Measurements from ENCODE around the gene DNAH11. TPM values are rescaled to one million over a fixed set of nuclear protein-coding genes. Genes with fewer than 3 reads are reported as not detected.

The DNAH11 gene
- total RNA-seq, 2 donors from 2014 or later = 0.70 TPM; not detected in 1

DNA sequence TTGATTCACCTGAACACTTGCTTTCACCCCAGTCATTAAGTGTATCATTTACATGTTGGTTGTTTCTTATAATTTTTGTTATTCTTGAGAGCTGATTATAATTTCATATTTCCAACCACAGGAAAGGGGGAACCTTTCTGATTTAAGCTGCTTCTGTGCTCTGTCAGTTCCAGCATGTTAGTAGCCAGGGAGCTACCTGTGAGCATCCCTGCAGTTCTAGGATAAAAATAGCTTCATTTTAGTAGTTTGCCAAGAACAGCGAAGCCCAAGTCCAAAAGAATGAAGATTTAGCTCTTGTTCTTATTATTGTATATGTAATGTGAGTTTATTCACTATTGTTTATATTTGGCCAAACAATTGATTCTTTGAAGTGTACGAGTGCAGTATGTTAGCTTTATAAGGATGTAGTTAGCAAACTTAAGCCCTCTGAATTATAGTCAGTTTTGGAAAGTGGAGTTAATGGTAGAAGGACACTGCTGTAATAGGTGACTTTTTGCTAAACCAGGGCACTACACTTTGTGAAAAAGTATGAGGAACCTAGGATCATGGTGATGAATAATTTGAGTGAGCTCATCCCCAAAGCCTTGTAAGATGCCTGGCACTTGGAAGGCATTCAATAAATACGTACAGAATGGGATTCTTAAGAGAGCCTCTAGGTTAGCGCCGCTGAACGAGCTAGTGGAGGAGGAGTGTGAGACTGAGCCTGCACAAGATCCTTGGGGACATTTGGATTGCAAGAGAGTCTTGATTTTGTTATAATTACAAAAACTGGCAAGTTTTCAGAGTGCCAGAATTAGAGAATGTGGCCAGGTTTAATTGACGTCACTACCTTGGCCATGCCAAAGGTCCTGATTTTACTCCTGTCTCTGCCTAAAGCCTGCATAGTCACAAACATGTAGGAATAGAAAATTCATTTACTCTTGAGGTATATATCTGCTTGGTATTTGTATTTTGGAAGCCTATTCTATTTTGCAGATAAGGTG is 29.8 kb downstream of the DNAH11 start:
- Mint-ChIP-seq H3K27ac (no peak overlapping the region), H3K36me3 (ENCODE audit: insufficient read depth in 2 of 2) (no peaks in the 10 kb centered on the region), H3K4me1 (ENCODE audit: low read depth) (no peaks in the 10 kb centered on the region), H3K9me3 (no peaks in the 10 kb centered on the region), H3K27me3 (ENCODE audit: low read depth) (peaks cover 14% of the 10 kb centered on the region), H3K4me3 (no peak overlapping the region)
- DNase-seq (no peak), ATAC-seq (replicated peaks in 1 of 2) (no peak)

DNA sequence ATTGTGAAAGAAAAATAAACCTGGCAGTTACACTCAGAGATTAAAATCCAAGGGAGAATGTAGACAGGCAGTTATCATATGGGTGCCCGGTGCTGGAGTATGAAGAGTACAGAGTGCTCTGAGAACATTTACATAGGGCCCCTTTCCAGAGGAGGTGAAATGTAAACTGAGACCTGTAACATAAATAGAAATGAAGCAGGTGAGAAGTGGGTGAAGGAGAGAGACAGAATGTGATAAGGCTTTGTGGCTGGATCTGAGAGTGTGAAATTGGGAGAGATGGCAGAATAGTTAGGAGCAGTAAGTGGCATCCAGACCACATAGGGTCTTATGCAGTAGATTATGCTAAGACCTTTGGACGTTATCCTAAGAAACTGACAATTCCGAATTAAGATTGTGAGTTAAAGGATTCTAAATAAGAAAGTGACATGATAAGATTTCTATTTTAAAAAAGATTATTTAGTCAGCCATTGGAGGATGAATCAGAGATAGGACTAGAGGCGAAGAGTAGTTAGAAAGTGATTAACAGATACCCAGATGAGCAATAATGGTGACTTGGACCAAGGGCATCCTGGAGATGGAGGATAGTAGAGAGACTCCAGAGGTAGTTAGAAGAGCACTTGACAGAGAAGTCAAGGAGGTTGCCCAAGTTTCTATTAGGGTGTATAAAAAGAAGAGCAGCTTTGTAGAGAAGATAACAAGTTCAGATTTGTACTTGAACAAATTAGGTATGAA is 36.7 kb downstream of the DNAH11 start:
- Mint-ChIP-seq H3K36me3 (ENCODE audit: insufficient read depth in 2 of 2) (peaks cover 2 to 3% of the 10 kb centered on the region in 2 donors), H3K27me3 (ENCODE audit: low read depth) (no peaks in the 10 kb centered on the region), H3K4me1 (ENCODE audit: low read depth) (peaks cover 17% of the 10 kb centered on the region), H3K9me3 (peaks cover 0 to 6% of the 10 kb centered on the region in 2 donors), H3K4me3 (no peak overlapping the region), H3K27ac (no peak overlapping the region)
- ATAC-seq (replicated peaks in 1 of 2) (peak in 1 of 2 donors; percentile 36), DNase-seq (no peak)

DNA sequence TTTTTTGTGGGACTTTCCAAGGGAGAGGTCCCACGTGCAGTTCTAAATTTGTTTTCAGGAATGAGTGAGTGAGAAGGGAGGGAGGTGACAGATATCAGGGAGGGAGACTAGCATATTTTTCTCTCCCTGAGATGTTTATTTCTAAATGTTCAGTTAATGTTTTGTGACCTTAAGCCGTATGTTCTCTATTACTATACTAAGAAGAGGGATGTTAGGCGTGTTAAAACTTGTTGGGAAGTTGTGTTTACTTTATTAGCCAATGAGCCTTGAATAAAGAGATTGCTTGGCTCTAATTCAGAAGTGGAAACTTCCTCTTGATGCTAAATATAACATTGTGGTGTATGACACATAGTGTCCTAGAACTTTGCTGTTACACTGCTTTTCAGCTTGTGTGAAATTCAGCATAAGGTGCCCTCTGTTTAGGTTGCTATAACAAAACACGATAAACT is 37.3 kb downstream of the DNAH11 start:
- Mint-ChIP-seq H3K27me3 (ENCODE audit: low read depth) (no peaks in the 10 kb centered on the region), H3K4me1 (ENCODE audit: low read depth) (peaks cover 17% of the 10 kb centered on the region), H3K4me3 (no peak overlapping the region), H3K9me3 (peaks cover 0 to 6% of the 10 kb centered on the region in 2 donors), H3K27ac (no peak overlapping the region), H3K36me3 (ENCODE audit: insufficient read depth in 2 of 2) (peaks cover 2 to 3% of the 10 kb centered on the region in 2 donors)
- no peak for ATAC-seq (replicated peaks in 1 of 2)
- no peak for DNase-seq

DNA sequence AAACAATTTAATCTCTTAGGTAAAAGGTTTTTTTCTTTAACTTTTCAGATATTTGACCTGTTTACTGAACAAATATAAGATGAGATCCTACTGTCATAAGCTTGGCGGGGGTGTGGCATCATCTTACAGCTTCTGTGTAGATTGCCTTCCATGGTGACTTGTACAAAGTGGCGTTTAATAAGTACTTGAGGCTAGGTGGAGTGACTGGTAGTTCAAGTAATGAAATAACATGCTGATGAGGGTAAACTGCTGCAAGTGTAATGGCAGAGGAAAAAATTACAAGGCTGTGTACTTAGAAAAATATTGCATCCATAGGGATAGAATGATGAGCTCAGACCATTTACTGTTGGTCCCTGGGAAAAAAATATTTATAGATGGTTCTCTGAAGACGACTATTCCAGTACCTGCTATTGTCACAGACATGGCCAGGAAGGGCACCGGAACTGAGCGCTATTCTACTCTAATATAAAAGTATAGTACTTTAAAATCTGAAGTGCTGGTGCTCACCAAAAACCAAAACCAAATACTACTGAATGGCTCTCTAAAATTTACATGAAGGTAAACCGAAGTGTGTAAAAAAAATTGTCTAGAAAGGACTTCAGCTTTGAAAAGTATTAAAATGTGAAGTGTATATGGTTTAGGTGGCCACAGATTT is 42.4 kb downstream of the DNAH11 start:
- peaks cover 0 to 6% of the 10 kb centered on the region in 2 donors for H3K9me3 Mint-ChIP-seq
- H3K27me3 Mint-ChIP-seq (ENCODE audit: low read depth) = no peaks in the 10 kb centered on the region
- ATAC-seq (replicated peaks in 1 of 2) (no peak), DNase-seq (no peak)
- peaks cover 2 to 3% of the 10 kb centered on the region in 2 donors for H3K36me3 Mint-ChIP-seq (ENCODE audit: insufficient read depth in 2 of 2)
- H3K27ac Mint-ChIP-seq = no peak overlapping the region
- no peak overlapping the region for H3K4me3 Mint-ChIP-seq
- peaks cover 7% of the 10 kb centered on the region for H3K4me1 Mint-ChIP-seq (ENCODE audit: low read depth)

DNA sequence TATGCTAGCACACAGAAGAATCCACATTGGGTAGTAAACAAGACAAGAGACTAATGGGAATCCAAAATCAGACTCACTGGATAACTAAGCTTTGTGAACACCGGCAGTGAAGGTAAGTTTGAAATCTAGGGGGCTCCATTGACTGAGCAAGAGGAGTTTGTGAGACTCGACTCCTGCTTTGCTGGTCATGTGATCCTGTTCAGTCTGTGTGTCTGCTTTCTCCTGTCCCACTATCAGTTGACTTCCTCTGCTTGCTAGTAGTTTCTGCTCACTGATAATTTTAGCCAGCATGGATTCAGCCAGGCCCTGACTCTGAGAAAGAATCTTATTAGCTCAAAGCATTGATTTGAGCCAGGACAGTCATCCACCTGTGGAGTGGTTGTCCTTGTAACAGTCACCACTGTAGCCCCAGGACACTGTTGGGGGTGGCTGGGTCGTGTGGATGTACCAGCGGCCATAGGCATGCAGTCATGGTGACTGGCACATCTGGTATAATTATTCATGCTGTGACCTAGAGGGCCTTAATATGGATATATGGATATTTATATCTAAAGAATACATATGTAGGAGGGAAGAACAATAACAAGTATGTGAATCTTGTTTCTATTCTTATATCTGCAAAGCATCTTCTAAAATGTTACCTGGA is 44.4 kb downstream of the DNAH11 start:
- Mint-ChIP-seq H3K27me3 (ENCODE audit: low read depth) (no peaks in the 10 kb centered on the region), H3K4me3 (no peak overlapping the region), H3K4me1 (ENCODE audit: low read depth) (peaks cover 7% of the 10 kb centered on the region), H3K36me3 (ENCODE audit: insufficient read depth in 2 of 2) (peaks cover 2 to 3% of the 10 kb centered on the region in 2 donors), H3K9me3 (peaks cover 0 to 6% of the 10 kb centered on the region in 2 donors), H3K27ac (no peak overlapping the region)
- DNase-seq = no peak
- no peak for ATAC-seq (replicated peaks in 1 of 2)

DNA sequence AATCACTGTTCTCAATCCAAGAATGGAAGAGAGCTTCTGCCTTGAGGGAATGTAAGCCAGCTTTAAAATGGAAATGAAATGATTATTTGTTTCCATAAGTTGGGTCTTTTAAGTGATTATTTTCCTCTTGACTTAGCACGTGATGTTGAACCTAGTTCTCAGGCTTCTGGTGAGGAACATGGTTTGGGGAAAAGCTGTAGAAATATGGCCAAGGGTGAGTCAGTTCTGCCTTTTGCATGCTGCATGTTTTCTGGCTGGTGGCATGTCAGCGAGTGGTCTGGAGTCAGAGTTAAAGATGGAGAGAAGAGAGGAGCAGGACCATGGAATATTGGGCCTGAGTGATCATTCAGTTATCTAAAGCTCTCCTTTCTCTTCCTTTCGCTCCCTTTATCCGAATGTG is 54.0 kb downstream of the DNAH11 start:
- H3K4me1 Mint-ChIP-seq (ENCODE audit: low read depth) = no peaks in the 10 kb centered on the region
- peaks cover 0 to 2% of the 10 kb centered on the region in 2 donors for H3K9me3 Mint-ChIP-seq
- H3K36me3 Mint-ChIP-seq (ENCODE audit: insufficient read depth in 2 of 2) = no peaks in the 10 kb centered on the region
- no peak overlapping the region for H3K27ac Mint-ChIP-seq
- no peak for DNase-seq
- no peak for ATAC-seq (replicated peaks in 1 of 2)
- no peaks in the 10 kb centered on the region for H3K27me3 Mint-ChIP-seq (ENCODE audit: low read depth)
- no peak overlapping the region for H3K4me3 Mint-ChIP-seq

DNA sequence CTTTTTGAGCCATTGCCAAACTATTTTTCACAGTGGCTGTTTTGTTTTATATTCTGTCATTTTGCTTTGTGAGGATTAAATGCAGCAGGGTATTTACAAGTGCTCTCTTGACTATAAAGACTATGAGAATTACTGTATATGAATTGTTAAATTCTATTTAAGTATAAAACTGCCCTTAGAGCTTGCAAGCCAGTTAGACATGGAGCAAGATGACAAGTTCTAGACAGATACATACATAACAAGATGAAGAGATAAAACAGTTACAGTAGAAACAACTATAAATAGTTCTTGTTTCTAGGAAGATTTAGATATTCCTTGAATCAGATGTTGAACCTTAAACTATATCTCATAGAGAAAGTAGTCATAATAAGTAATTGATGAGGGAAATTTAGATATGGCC is 60.6 kb downstream of the DNAH11 start:
- Mint-ChIP-seq H3K4me3 (peak overlapping the region in 1 of 2 donors; percentile 45), H3K27me3 (ENCODE audit: low read depth) (no peaks in the 10 kb centered on the region), H3K27ac (no peak overlapping the region), H3K9me3 (peaks cover 0 to 2% of the 10 kb centered on the region in 2 donors), H3K4me1 (ENCODE audit: low read depth) (peaks cover 13% of the 10 kb centered on the region), H3K36me3 (ENCODE audit: insufficient read depth in 2 of 2) (no peaks in the 10 kb centered on the region)
- no peak for DNase-seq
- no peak for ATAC-seq (replicated peaks in 1 of 2)

DNA sequence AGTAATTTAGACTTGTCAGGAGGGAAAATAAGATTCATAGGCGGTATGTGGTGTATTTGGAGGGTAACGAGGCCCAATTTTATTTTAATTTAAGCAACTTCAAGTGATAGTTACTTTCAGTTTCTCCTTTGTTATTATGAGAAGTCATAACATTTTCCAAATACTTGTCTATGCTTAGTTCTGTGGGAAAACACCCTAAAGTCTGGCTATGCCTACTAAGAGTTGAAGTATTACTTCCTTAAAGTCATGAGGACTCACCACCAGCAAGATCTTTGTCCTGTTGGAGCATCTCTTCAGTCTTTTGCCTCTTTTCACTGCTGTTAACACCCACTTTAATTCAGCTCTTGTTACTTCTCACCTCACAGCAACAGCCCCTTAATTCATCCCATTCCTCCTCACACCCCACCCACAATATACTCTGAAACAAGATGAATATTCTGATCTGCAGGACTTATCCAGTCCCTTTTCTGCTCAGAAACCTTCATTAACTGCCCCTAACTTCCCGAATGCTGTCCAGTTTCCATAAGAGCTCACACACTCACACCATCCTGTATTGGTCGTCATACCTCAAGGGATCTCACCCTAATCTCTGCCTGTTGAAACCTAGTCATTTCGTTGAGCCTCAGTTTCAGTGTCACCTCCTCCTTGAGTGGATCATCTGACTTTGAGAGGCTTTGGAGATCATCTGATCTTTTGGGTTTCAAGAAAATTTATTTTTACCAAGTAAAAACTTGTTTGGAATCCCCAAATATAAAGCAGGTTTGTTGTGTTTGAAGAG is 61.3 kb downstream of the DNAH11 start:
- peak; percentile 25 to 36 for ATAC-seq (replicated peaks in 1 of 2)
- peaks cover 13% of the 10 kb centered on the region for H3K4me1 Mint-ChIP-seq (ENCODE audit: low read depth)
- H3K9me3 Mint-ChIP-seq = no peaks in the 10 kb centered on the region
- DNase-seq = no peak
- peak overlapping the region in 1 of 2 donors; percentile 45 for H3K4me3 Mint-ChIP-seq
- peak overlapping the region; percentile 17 for H3K27ac Mint-ChIP-seq
- no peaks in the 10 kb centered on the region for H3K27me3 Mint-ChIP-seq (ENCODE audit: low read depth)
- H3K36me3 Mint-ChIP-seq (ENCODE audit: insufficient read depth in 2 of 2) = no peaks in the 10 kb centered on the region

DNA sequence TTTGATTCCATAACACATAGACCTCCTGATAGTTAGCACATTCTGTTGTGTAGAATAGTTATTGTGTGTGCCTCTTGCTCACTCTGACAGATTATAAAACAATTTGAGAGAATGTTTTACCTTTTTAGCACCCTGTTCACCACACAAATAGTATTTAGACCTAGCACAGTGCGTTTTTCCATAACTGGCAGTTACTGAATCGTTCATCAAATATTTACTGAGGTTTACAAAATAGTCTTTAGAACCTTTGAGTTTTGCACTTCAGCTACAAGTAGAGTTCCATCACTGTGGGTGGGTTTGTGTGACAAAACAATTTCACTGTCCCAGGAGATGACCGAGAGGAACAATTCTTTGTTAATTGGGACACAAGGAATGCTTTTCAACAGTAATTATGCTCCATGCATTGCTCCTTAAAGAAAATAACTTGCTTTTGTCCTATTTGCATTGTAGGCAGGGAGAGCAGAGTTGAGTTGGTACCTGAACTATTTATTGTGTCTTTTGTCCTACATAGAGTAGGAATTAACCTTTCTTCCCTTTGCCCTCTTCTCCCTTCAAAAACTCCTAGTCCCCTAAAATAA is 62.3 kb downstream of the DNAH11 start:
- no peaks in the 10 kb centered on the region for H3K9me3 Mint-ChIP-seq
- no peak for ATAC-seq (replicated peaks in 1 of 2)
- no peak for DNase-seq
- no peak overlapping the region for H3K4me3 Mint-ChIP-seq
- H3K27me3 Mint-ChIP-seq (ENCODE audit: low read depth) = peaks cover 6% of the 10 kb centered on the region
- peaks cover 13% of the 10 kb centered on the region for H3K4me1 Mint-ChIP-seq (ENCODE audit: low read depth)
- no peaks in the 10 kb centered on the region for H3K36me3 Mint-ChIP-seq (ENCODE audit: insufficient read depth in 2 of 2)
- no peak overlapping the region for H3K27ac Mint-ChIP-seq

DNA sequence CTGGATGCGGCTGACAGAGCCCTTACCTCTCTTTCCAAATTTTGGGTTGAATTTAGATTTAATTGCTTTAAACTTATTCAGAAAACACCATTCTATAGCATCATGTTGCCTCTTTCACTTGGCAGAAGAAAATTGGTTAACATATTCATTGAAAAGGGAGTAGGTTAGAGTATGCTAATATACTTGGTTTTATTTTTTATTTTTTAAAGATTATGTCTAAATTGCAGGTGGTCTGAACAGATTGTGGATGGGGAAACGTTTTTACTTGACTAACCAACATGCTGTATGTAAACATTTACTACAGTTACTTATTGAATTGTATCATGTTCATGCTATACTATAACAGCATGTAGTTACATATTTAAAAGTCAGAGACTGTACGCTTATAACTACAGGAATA is 65.6 kb downstream of the DNAH11 start:
- Mint-ChIP-seq H3K27ac (no peak overlapping the region), H3K27me3 (ENCODE audit: low read depth) (peaks cover 13% of the 10 kb centered on the region), H3K4me3 (no peak overlapping the region), H3K9me3 (no peaks in the 10 kb centered on the region), H3K4me1 (ENCODE audit: low read depth) (peaks cover 11% of the 10 kb centered on the region), H3K36me3 (ENCODE audit: insufficient read depth in 2 of 2) (no peaks in the 10 kb centered on the region)
- DNase-seq = no peak
- no peak for ATAC-seq (replicated peaks in 1 of 2)

DNA sequence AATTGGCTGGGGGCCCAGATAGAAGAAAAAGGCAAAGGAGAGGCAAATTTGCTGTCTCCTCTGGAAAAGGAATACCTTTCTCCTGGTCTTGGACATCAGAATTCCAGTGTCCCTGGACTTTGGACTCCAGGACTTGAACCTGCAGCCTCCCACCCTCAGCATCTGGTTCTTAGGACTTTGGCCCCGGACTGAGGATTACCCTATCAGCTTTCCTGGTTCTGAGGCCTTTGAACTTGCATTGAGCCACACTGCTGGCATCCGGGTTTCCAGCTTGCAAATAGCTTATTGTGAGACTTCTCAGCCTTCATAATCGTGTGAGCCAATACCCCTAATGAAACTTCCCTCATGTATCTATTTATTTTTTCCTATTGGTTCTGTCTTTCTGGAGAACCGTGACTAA is 68.3 kb downstream of the DNAH11 start:
- H3K27ac Mint-ChIP-seq = no peak overlapping the region
- H3K9me3 Mint-ChIP-seq = no peaks in the 10 kb centered on the region
- no peaks in the 10 kb centered on the region for H3K36me3 Mint-ChIP-seq (ENCODE audit: insufficient read depth in 2 of 2)
- ATAC-seq (replicated peaks in 1 of 2) (no peak), DNase-seq (no peak)
- H3K27me3 Mint-ChIP-seq (ENCODE audit: low read depth) = peaks cover 13% of the 10 kb centered on the region
- no peak overlapping the region for H3K4me3 Mint-ChIP-seq
- no peaks in the 10 kb centered on the region for H3K4me1 Mint-ChIP-seq (ENCODE audit: low read depth)

DNA sequence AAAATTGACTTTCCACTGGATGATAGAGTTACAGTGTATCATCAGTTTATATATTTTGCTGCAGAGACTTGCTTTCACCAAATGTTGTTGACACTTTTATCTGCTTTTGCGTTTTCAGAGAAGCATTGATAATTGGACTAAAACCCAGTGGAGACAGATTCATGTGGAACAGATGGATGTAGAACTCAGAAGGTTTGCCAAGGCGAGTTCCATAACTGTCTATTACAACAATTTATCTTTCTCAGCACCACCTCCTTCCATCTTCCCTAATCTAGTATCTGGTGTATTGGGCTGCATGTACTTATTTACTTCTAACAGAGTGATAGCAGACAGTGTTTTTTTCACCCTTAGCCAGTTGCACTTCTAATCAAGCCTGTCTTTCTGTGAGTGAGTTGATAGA is 73.3 kb downstream of the DNAH11 start:
- H3K4me3 Mint-ChIP-seq = no peak overlapping the region
- no peaks in the 10 kb centered on the region for H3K4me1 Mint-ChIP-seq (ENCODE audit: low read depth)
- no peak for ATAC-seq (replicated peaks in 1 of 2)
- no peak overlapping the region for H3K27ac Mint-ChIP-seq
- H3K27me3 Mint-ChIP-seq (ENCODE audit: low read depth) = no peaks in the 10 kb centered on the region
- no peaks in the 10 kb centered on the region for H3K36me3 Mint-ChIP-seq (ENCODE audit: insufficient read depth in 2 of 2)
- no peak for DNase-seq
- H3K9me3 Mint-ChIP-seq = no peaks in the 10 kb centered on the region
